HG03342 (cell line): Measurements from ENCODE around the gene SQSTM1.
"Not testable (repeated sequence)": the region's sequence is repeated elsewhere in the genome, so short reads cannot be mapped to it uniquely, and the experiment has no call there.

Source experiments
- ATAC-seq: cut with Tn5 transposase; IDR thresholded peaks from one replicate; pipeline ENCODE4 v1.9.1; 2021; ENCODE audit warnings: mild to moderate bottlenecking, moderate library complexity; ENCODE audit not compliant: unreplicated experiment

The SQSTM1 gene

DNA sequence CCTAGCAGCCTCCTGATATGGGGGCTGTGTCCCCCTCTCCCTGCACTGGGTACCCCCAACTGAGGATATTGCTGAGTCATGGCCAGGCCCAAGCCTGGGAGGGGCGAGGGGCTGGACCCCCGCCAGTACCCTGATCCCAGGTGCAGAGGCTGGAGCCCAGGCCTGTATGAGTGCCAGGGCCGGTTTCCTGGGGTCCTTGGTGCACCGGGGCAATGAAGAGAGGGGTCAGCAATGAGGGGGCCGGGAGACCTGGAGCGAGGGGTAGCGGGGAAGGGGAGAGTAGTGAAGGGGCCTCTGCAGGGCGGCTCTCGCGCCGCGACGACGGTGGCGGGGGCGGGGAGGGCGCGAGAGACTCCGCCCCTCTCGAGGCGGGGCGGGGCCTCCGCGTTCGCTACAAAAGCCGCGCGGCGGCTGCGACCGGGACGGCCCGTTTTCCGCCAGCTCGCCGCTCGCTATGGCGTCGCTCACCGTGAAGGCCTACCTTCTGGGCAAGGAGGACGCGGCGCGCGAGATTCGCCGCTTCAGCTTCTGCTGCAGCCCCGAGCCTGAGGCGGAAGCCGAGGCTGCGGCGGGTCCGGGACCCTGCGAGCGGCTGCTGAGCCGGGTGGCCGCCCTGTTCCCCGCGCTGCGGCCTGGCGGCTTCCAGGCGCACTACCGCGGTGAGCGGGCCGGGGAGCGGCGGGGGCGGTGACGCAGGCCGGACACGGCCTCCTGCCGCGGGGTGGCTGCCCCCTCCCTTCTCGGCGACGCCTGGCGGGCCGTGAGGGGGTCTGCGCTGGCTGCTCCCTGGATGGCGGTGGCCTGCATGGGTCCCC lies at the start of gene SQSTM1:
TSS of gene SQSTM1 (plus strand) at position 423 of the 815 bp plus-strand sequence. CDS start at position 455, 32 bp downstream.
- ATAC-seq, result peak; percentile 37

GRCh38 chr5:179771311-179771895 lies 49.3 kb upstream of the SQSTM1 start:
- ATAC-seq, result no peak

DNA sequence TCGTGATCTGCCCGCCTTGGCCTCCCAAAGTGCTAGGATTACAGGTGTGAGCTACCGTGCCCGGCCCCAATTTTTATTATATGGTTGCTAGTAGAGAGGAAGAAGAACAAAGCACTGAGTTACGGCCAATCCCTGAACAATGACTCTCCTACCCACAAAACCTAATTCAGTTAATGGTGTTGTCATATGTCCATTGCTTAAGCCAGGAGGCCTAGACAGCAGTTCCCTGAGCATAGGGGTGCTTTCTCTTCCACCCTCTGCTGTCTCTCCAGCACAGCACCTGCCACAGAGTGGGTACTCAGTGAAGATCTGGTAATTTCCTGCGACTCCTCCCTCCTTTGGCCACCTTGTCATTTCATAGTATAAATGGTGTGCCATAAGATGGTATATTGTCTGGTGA lies 48.4 kb upstream of the SQSTM1 start:
- no peak for ATAC-seq

GRCh38 chr5:179773686-179774040 lies 47.0 kb upstream of the SQSTM1 start:
- no peak for ATAC-seq

DNA sequence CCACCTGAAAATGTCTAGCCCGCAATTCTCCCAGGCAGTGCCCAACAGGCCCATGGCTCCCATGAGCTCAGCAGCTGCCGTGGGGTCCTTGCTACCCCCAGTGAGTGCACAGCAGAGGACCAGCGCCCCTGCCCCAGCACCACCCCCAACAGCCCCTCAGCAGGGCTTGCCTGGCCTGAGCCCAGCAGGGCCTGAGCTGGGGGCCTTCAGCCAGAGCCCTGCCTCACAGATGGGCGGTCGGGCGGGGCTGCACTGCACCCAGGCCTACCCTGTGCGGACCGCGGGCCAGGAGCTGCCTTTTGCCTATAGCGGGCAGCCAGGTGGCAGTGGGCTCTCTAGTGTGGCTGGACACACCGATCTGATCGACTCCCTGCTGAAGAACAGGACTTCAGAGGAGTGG lies 46.3 kb upstream of the SQSTM1 start:
- ATAC-seq, result no peak

GRCh38 chr5:179776411-179776938 lies 44.2 kb upstream of the SQSTM1 start:
- no peak for ATAC-seq

GRCh38 chr5:179777456-179777855 lies 43.2 kb upstream of the SQSTM1 start:
- ATAC-seq, result no peak

- no peak for ATAC-seq
Observed at GRCh38 chr5:179777909-179778308, 42.8 kb upstream of the SQSTM1 start.

- ATAC-seq, result no peak
Observed at GRCh38 chr5:179778591-179778990, 42.1 kb upstream of the SQSTM1 start.

DNA sequence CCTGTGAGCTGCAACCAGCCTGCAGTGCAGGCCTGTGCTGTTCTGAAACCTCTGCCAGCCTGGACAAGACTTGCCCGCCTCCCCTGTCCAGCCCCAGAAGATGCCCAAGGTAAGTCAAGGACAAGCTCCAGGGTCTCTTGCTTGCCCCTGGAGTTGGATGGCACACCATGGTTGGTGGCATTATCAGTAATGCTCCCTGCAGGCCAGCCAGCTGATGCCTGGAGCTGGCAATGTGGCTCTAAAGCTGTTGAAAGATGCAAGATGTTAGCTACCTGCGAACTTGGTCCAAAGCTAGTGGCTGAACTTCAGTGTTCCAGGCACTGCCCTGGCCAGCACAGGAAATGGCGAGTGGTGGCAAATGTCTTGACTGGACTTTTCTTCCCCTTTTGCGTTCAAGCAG lies 40.9 kb upstream of the SQSTM1 start:
- no peak for ATAC-seq

GRCh38 chr5:179780362-179780761 lies 40.3 kb upstream of the SQSTM1 start:
- ATAC-seq, result no peak

GRCh38 chr5:179781846-179782245 lies 38.9 kb upstream of the SQSTM1 start:
- ATAC-seq, result no peak

DNA sequence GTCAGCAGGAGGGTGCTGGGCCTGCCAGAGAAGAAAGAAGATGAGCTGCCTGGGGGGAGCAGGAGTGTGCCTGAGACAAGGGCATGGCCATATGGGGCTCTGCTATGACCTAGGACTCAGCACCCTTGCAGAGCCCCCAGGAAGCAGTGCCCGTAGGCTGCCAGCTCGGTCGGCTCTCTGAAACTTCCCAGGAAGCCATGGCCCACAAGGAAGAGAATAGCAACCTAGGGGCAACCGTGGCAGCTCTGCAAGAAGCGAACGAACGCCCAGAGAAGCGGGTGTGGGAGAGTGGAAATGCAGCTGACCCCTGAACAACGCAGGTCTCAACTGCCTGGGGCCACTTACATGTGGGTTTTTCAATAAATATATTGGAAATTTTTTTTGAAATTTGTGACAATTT lies 37.6 kb upstream of the SQSTM1 start:
- no peak for ATAC-seq

GRCh38 chr5:179786861-179787260 lies 33.8 kb upstream of the SQSTM1 start:
- ATAC-seq, result no peak

GRCh38 chr5:179788193-179788854 lies 32.4 kb upstream of the SQSTM1 start:
- ATAC-seq, result no peak

DNA sequence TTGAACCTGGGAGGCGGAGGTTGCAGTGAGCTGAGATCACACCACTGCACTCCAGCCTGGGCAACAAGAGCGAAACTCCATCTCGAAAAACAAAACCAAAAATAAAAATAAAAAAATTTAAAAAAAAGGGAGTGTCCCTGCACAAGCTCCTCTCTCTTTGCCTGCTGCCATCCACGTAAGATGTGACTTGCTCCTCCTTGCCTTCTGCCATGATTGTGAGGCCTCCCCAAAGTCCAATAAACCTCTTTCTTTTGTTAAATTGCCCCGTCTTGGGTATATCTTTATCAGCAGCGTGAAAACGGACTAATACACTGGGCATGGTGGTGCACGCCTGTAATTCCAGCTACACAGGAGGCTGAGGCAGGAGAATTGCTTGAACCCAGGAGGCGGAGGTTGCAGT lies 31.4 kb upstream of the SQSTM1 start:
- not testable (repeated sequence) for ATAC-seq

DNA sequence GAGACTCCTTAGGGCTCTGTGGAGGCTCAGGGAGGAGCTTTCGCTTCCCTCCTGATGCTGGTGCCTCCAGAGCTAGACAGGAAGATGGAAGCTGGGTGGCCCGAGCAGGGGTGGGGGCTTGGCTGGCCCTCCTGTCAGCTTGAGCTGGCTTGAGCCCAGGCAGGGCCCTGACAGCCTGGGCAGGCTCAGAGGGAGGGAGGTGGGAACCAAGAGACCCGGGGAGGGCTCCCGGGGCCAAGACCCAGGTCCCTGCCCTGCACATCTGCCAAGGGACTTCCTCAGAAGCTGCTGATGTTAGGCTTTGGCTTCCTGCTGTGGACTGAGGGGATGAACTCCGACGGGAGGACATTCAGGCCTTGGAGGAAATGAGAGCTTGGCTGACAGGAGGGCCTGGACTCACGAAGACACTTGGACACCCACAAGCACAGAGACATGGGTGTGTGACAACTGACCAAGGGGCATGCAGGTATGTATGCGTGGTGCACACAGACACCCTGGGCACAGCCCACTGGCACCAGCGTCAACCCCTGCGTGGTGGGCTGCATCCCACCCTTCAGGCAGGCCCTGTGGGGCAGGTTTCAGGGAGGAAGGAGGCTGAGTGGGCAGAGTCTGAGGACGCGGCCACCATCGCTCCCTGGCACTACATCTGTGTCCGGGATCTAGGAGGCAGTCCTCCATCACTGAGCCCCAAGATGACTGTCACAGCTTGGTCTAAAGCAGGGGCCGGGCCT lies 28.7 kb upstream of the SQSTM1 start:
- ATAC-seq, result no peak

- no peak for ATAC-seq
Observed at GRCh38 chr5:179792612-179793467, 27.9 kb upstream of the SQSTM1 start.

- ATAC-seq, result no peak
Observed at GRCh38 chr5:179793468-179794139, 27.1 kb upstream of the SQSTM1 start, which contains the start of gene LTC4S. Gene LTC4S (plus strand): TSS chr5:179793986. CDS start chr5:179794081, 95 bp downstream.

GRCh38 chr5:179794171-179794570 lies 26.5 kb upstream of the SQSTM1 start:
- ATAC-seq, result no peak
